ENCODE results near the gene MLN. TPM values are rescaled to one million over a fixed set of nuclear protein-coding genes. Genes with fewer than 3 reads are reported as not detected.

Gene MLN
- total RNA-seq, 4 donors from 2014 or later = not detected

DNA sequence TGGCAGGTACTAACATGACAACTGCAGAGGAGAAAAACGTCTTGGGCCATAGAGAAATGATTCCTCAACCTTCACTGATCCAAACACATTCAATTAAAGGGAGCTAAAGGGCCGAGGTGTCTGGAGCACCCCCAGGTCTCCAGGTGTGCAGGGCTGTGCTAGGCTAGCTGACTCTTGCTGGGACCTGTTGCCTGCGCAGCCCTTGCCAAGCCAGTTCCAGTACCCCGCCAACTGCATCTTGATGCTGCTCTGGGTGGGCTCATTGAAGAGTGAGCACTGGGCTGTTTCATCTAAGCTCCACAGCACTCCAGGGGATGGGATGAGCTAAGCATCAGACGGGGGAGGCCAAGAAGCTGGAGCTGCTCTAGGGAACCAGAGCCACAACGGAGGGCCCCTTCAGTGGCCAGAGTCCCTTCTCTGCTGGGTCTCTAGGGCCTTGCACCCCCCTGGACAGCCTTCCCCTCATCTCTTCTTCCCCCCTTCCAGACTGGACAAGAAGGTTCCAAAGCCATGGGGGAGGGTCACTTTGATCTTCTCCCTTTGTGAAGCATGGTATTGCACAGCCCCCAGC lies 30.8 kb downstream of the MLN start:
- Histone ChIP-seq H3K9me3 (no peaks in the 10 kb centered on the region), H3K27ac (peak overlapping the region in 1 of 2 donors; percentile 82), H3K27me3 (no peaks in the 10 kb centered on the region), H3K4me3 (no peak overlapping the region), H3K4me1 (no peaks in the 10 kb centered on the region), H3K36me3 (no peaks in the 10 kb centered on the region)
- no peak for DNase-seq
- TF ChIP-seq CTCF (IDR thresholded peaks at IDR 0.05) (no peak), POLR2A (IDR thresholded peaks at IDR 0.05) (no peak)
- intact Hi-C loops (cut with DNase I; ENCODE audit: low total_unique reads) = loop anchor here (10.0 kb wide), 1 partner anchor 382 kb away; no protein-coding TSS in a partner anchor

DNA sequence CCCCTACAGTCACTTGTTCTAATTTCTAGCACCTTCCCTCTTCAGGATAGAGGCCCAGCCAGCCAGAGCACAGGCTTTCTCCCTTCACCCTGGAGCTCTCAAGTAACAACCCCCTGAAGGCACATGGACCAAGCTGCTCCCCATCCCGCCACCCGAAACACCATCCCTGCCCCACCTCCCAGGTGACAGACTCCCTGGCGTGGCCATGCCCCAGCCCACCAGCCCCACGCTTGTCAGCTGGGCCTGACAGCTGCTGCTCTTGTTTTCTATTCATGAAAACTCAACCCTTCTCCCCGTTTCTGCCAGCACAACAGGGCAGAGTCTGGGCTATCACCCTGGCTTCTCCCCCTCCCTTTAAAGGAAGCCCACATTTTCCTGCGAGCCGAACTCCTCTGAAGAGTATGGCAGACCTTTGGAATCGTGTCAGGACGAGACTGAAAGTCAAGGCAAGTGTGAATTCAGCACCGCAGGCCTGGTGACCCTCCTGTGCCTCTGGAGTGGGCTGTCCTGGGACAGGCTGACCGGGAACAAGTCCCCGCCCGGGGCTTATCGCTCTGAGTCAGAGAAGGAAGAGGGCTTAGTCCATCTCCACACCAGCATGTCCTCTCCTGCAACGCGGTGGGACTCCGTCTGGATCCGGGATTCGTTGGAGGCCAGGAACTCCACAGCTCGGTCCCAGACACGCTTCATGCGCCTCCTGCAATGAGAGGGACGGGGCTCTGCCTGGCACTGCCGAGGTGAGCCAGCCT lies 31.5 kb downstream of the MLN start:
- intact Hi-C loops (cut with DNase I; ENCODE audit: low total_unique reads) = loop anchor here (10.0 kb wide), 1 partner anchor 383 kb away; no protein-coding TSS in a partner anchor
- H3K36me3 ChIP-seq = no peaks in the 10 kb centered on the region
- H3K27me3 ChIP-seq = no peaks in the 10 kb centered on the region
- H3K9me3 ChIP-seq = no peaks in the 10 kb centered on the region
- H3K4me1 ChIP-seq = no peaks in the 10 kb centered on the region
- H3K4me3 ChIP-seq = no peak overlapping the region
- no peak for DNase-seq
- TF ChIP-seq CTCF (IDR thresholded peaks at IDR 0.05) (no peak), POLR2A (IDR thresholded peaks at IDR 0.05) (no peak)
- H3K27ac ChIP-seq = peak overlapping the region; percentile 75 to 82

DNA sequence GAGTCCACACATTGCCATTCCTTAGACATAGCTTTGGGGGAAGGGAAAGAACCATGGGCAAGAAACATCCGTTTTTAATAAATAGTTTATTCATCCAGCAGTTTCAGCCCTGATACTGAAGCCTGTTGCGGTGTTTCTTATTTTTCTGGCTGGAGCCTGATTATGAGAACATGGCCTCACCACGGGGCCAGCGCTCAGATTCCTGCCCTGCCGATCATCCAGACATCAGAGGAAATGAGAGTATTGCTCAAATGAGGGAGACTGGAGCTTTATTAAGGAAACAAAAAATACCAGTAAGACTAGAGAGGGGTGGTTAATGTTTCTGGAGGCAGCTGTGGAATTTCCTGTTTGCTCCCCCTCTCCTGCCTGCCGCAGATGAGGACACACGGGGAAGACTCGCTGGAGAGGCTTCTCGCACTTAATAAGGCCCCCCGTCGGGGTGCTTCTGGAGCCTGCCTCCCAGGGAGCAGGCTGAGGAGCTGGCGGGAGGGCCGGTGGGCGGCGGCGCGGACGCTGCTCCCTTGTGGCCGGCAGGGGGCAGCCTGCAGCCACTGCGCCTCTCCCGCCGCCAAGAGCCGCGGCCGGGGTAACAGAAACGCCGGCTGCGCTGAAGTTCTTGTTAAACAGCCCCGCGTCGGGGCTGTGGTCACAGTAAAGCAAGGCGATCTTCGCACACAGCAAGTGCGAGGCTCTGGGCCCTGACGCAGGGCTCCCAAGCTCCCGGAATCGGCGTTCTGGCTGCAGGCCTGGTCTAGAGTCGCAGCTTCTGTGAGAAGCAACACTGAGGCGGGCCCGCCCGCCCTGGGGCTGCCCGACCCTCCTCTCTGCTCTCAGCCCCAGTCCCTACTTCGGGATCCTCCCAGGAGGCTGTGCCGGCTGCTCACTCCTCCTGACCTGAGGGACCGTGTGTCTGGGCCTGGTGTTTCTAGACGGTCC lies 32.4 kb downstream of the MLN start:
- Histone ChIP-seq H3K27me3 (no peaks in the 10 kb centered on the region), H3K27ac (peak overlapping the region; percentile 75 to 82), H3K4me1 (no peaks in the 10 kb centered on the region), H3K36me3 (no peaks in the 10 kb centered on the region), H3K4me3 (no peak overlapping the region), H3K9me3 (no peaks in the 10 kb centered on the region)
- intact Hi-C loops (cut with DNase I; ENCODE audit: low total_unique reads) = loop anchor here (10.0 kb wide), 1 partner anchor 383 kb away; no protein-coding TSS in a partner anchor
- TF ChIP-seq POLR2A (IDR thresholded peaks at IDR 0.05) (no peak), CTCF (IDR thresholded peaks at IDR 0.05) (peak; percentile 94 to 97 (median 96))
- DNase-seq = peak; percentile 70 to 83

GRCh38 chr6:33770833-33771145 lies 33.0 kb downstream of the MLN start:
- Histone ChIP-seq H3K27me3 (no peaks in the 10 kb centered on the region), H3K36me3 (no peaks in the 10 kb centered on the region), H3K4me3 (no peak overlapping the region), H3K27ac (peak overlapping the region; percentile 75 to 82), H3K4me1 (no peaks in the 10 kb centered on the region), H3K9me3 (no peaks in the 10 kb centered on the region)
- intact Hi-C loops (cut with DNase I; ENCODE audit: low total_unique reads) = loop anchor here (10.0 kb wide), 1 partner anchor 384 kb away; no protein-coding TSS in a partner anchor
- TF ChIP-seq POLR2A (IDR thresholded peaks at IDR 0.05) = no peak
- TF ChIP-seq CTCF (IDR thresholded peaks at IDR 0.05) = no peak
- no peak for DNase-seq

All from uterus (tissue), 4 donors.